ENCODE data around the gene MCM3. TPM values are rescaled to one million over a fixed set of nuclear protein-coding genes. Genes with fewer than 3 reads are reported as not detected.

MCM3 gene
- total and polyA plus RNA-seq, 2 donors (not counting 1 experiment from before 2014, with no cell fraction given), result 34.3 to 58.5 TPM

- DNase-seq (no peak), ATAC-seq (ENCODE audit: low read depth) (no peak)
- no peaks in the 10 kb centered on the region for H3K4me1 ChIP-seq (ENCODE audit: control insufficient read depth in 2 of 2, insufficient read depth in 2 of 2, low read length in 2 of 2)
- intact Hi-C loops (cut with micrococcal nuclease), result no loop called here
- H3K9me3 ChIP-seq (ENCODE audit: control extremely low read depth in 1 of 3, control insufficient read depth in 2 of 3, insufficient read depth in 1 of 3, low read length in 2 of 3), result no peaks in the 10 kb centered on the region
- POLR2A ChIA-PET, result no interaction called here
- no peak overlapping the region for H3K4me3 Mint-ChIP-seq
- peaks cover 0 to 3% (median 0%) of the 10 kb centered on the region in 4 experiments for H3K27me3 ChIP-seq (replicated peaks in 1 of 4; ENCODE audit: control extremely low read depth in 1 of 4, control insufficient read depth in 3 of 4, insufficient read depth in 4 of 4, low read length in 3 of 4)
- H4K20me1 ChIP-seq (ENCODE audit: control insufficient read depth, insufficient read depth, low read length, poor library complexity, severe bottlenecking), result no peaks in the 10 kb centered on the region
- TF ChIP-seq EZH2 (IDR thresholded peaks at IDR 0.05; ENCODE audit: borderline replicate concordance, insufficient read depth, low read depth, low read length, poor library complexity, severe bottlenecking) (no peak), CTCF (IDR thresholded peaks at IDR 0.05) (no peak)
- no peaks in the 10 kb centered on the region for H3K36me3 ChIP-seq (replicated peaks in 1 of 2; ENCODE audit: control extremely low read depth in 1 of 2, control insufficient read depth in 1 of 2, extremely low read depth in 1 of 2, insufficient read depth in 2 of 2, low read length in 1 of 2)
- no peak overlapping the region for H3K9ac ChIP-seq (ENCODE audit: low read length)
- 100% methylated on average over 1 of the region's 1 CpG for WGBS (ENCODE audit: insufficient coverage)
- no peak overlapping the region for H3K27ac Mint-ChIP-seq
- no peaks in the 10 kb centered on the region for H3K4me1 Mint-ChIP-seq
- H3K79me2 ChIP-seq (ENCODE audit: control insufficient read depth, insufficient read depth, low read length), result no peaks in the 10 kb centered on the region
- no peak overlapping the region for H3K4me3 ChIP-seq (ENCODE audit: control extremely low read depth in 1 of 5, extremely low read depth in 1 of 5, insufficient read depth in 1 of 5, low read depth in 2 of 5, low read length in 4 of 5)
- H2AFZ ChIP-seq (ENCODE audit: insufficient read depth, low read depth, low read length, poor library complexity, severe bottlenecking), result no peak overlapping the region
- H3K27ac ChIP-seq (ENCODE audit: low read length in 2 of 2), result no peak overlapping the region
- no peak overlapping the region for H3K4me2 ChIP-seq (replicated peaks; ENCODE audit: low read depth, low read length, poor library complexity, severe bottlenecking)
- H3K9me3 Mint-ChIP-seq (ENCODE audit: insufficient read depth), result no peaks in the 10 kb centered on the region
- CTCF ChIA-PET, result no interaction called here
- H3K27me3 Mint-ChIP-seq, result no peaks in the 10 kb centered on the region
Measured at GRCh38 chr6:52227495-52227894, 57.0 kb downstream of the MCM3 start.

- Mint-ChIP-seq H3K4me3 (no peak overlapping the region), H3K27me3 (no peaks in the 10 kb centered on the region), H3K27ac (no peak overlapping the region), H3K4me1 (no peaks in the 10 kb centered on the region), H3K9me3 (ENCODE audit: insufficient read depth) (no peaks in the 10 kb centered on the region)
- H4K20me1 ChIP-seq (ENCODE audit: control insufficient read depth, insufficient read depth, low read length, poor library complexity, severe bottlenecking), result no peaks in the 10 kb centered on the region
- ATAC-seq (ENCODE audit: low read depth) (no peak), DNase-seq (no peak)
- no peak overlapping the region for H3K27ac ChIP-seq (ENCODE audit: low read length in 2 of 2)
- no peak overlapping the region for H2AFZ ChIP-seq (ENCODE audit: insufficient read depth, low read depth, low read length, poor library complexity, severe bottlenecking)
- peaks cover 0 to under 1% (median 0%) of the 10 kb centered on the region in 4 experiments for H3K27me3 ChIP-seq (replicated peaks in 1 of 4; ENCODE audit: control extremely low read depth in 1 of 4, control insufficient read depth in 3 of 4, insufficient read depth in 4 of 4, low read length in 3 of 4)
- no peak overlapping the region for H3K4me3 ChIP-seq (ENCODE audit: control extremely low read depth in 1 of 5, extremely low read depth in 1 of 5, insufficient read depth in 1 of 5, low read depth in 2 of 5, low read length in 4 of 5)
- H3K9me3 ChIP-seq (ENCODE audit: control extremely low read depth in 1 of 3, control insufficient read depth in 2 of 3, insufficient read depth in 1 of 3, low read length in 2 of 3), result no peaks in the 10 kb centered on the region
- no peaks in the 10 kb centered on the region for H3K4me1 ChIP-seq (ENCODE audit: control insufficient read depth in 2 of 2, insufficient read depth in 2 of 2, low read length in 2 of 2)
- H3K79me2 ChIP-seq (ENCODE audit: control insufficient read depth, insufficient read depth, low read length), result no peaks in the 10 kb centered on the region
- H3K9ac ChIP-seq (ENCODE audit: low read length), result no peak overlapping the region
- H3K4me2 ChIP-seq (replicated peaks; ENCODE audit: low read depth, low read length, poor library complexity, severe bottlenecking), result no peak overlapping the region
- WGBS (ENCODE audit: insufficient coverage), result 8% methylated on average over 2 of the region's 3 CpGs
- no peak for TF ChIP-seq EZH2 (IDR thresholded peaks at IDR 0.05; ENCODE audit: borderline replicate concordance, insufficient read depth, low read depth, low read length, poor library complexity, severe bottlenecking)
- TF ChIP-seq CTCF (IDR thresholded peaks at IDR 0.05), result no peak
- intact Hi-C loops (cut with micrococcal nuclease), result no loop called here
- POLR2A ChIA-PET, result no interaction called here
- no peaks in the 10 kb centered on the region for H3K36me3 ChIP-seq (replicated peaks in 1 of 2; ENCODE audit: control extremely low read depth in 1 of 2, control insufficient read depth in 1 of 2, extremely low read depth in 1 of 2, insufficient read depth in 2 of 2, low read length in 1 of 2)
- CTCF ChIA-PET, result no interaction called here
Measured at GRCh38 chr6:52221302-52221701, 63.2 kb downstream of the MCM3 start.
